ENCODE results near the gene SUGP2.

Gene SUGP2

GRCh38 chr19:18946335-18946734 lies 87.0 kb downstream of the SUGP2 start:
- DNase-seq (ENCODE audit: insufficient read length, low spot score) = no peak
- no peak for FAIRE-seq
- TF ChIP-seq CTCF (IDR thresholded peaks at IDR 0.05; ENCODE audit: insufficient read depth, missing control alignments) = no peak

- no peak for TF ChIP-seq CTCF (IDR thresholded peaks at IDR 0.05; ENCODE audit: insufficient read depth, missing control alignments)
- FAIRE-seq = no peak
- DNase-seq (ENCODE audit: insufficient read length, low spot score) = no peak
Measured at GRCh38 chr19:18945297-18945696, 88.0 kb downstream of the SUGP2 start.

GRCh38 chr19:18943465-18943864 lies 89.9 kb downstream of the SUGP2 start:
- no peak for FAIRE-seq
- no peak for TF ChIP-seq CTCF (IDR thresholded peaks at IDR 0.05; ENCODE audit: insufficient read depth, missing control alignments)
- DNase-seq (ENCODE audit: insufficient read length, low spot score) = no peak

GRCh38 chr19:18942692-18943091 lies 90.6 kb downstream of the SUGP2 start:
- no peak for FAIRE-seq
- TF ChIP-seq CTCF (IDR thresholded peaks at IDR 0.05; ENCODE audit: insufficient read depth, missing control alignments) = no peak
- no peak for DNase-seq (ENCODE audit: insufficient read length, low spot score)

- DNase-seq (ENCODE audit: insufficient read length, low spot score) (no peak), FAIRE-seq (no peak)
- no peak for TF ChIP-seq CTCF (IDR thresholded peaks at IDR 0.05; ENCODE audit: insufficient read depth, missing control alignments)
Measured at GRCh38 chr19:18941628-18942354, 91.5 kb downstream of the SUGP2 start.

Measured in D721Med (cell line).